H1 (cell line): ENCODE results near the gene SLC25A51. TPM values are rescaled to one million over a fixed set of nuclear protein-coding genes. Genes with fewer than 3 reads are reported as not detected.

Experiments used
- CHD7 ChIP-seq: fragments of 300-600 bp; sonication (generic); IDR thresholded peaks from 2 replicates; pipeline ENCODE4 v1.7.1; 2012; ENCODE audit warnings: low read length, moderate library complexity, mild to moderate bottlenecking, inconsistent platforms; ENCODE audit not compliant: insufficient replicate concordance
- CREB1 ChIP-seq: IDR thresholded peaks from 2 replicates; pipeline ENCODE4 v1.6.1; 2012; ENCODE audit warnings: inconsistent platforms
- FOSL1 ChIP-seq: IDR thresholded peaks from 2 replicates; pipeline ENCODE4 v1.6.1; 2011; ENCODE audit warnings: mild to moderate bottlenecking, low read depth, low read length, moderate library complexity; ENCODE audit not compliant: insufficient read depth
- JUND ChIP-seq: IDR thresholded peaks from 2 replicates; pipeline ENCODE4 v1.6.1; 2011; ENCODE audit warnings: mild to moderate bottlenecking, improper control_type of control experiment, low read length
- MAX ChIP-seq: IDR thresholded peaks from 2 replicates; pipeline ENCODE4 v1.6.1; 2012; ENCODE audit warnings: inconsistent platforms
- NRF1 ChIP-seq: IDR thresholded peaks from 2 replicates; pipeline ENCODE4 v1.6.1; 2011; ENCODE audit warnings: mild to moderate bottlenecking, low read depth, low read length, improper control_type of control experiment
- SIN3A ChIP-seq, 2 experiments: IDR thresholded peaks in 1 of 2; conservative IDR thresholded peaks in 1 of 2; 2 replicates each; pipeline ENCODE4 v1.6.1; 2011 to 2012; ENCODE audit warnings: low read length in 2 of 2, improper control_type of control experiment in 1 of 2, low read depth in 1 of 2, mild to moderate bottlenecking in 1 of 2
- SIRT6 ChIP-seq: IDR thresholded peaks from one replicate; pipeline ENCODE4 v1.7.1; 2012; ENCODE audit warnings: low read length, inconsistent platforms
- TCF12 ChIP-seq: IDR thresholded peaks from 2 replicates; pipeline ENCODE4 v1.6.1; 2011; ENCODE audit warnings: low read depth, mild to moderate bottlenecking, low read length
- TEAD4 ChIP-seq: IDR thresholded peaks from 2 replicates; pipeline ENCODE4 v1.6.1; 2012; ENCODE audit warnings: low read depth, low read length, inconsistent platforms, mixed read lengths
- YY1 ChIP-seq: IDR thresholded peaks from 2 replicates; pipeline ENCODE4 v1.6.1; 2011; ENCODE audit warnings: low read depth, mild to moderate bottlenecking, low read length
- polyA plus RNA-seq, 7 experiments: library from polyadenylated mRNA; depleted of rRNA in 3 of 7; stranded (reverse) in 5 of 7; unstranded in 2 of 7; fragments of >200 nt in 5 of 7; fragments of 200-250 nt in 2 of 7; gene quantifications; 1 replicate in 5 of 7; 2 replicates in 1 of 7; 4 replicates in 1 of 7; pipeline versions ENCODE4 v1.2.1 to v1.2.3, GENCODE V29; 2011 to 2013; ENCODE audit warnings: missing spikeins in 2 of 7, mixed read lengths in 2 of 7
- total RNA-seq: library from RNA; stranded (reverse); fragmentation: NEBNext Ultra II Directional; extraction: Animal tissue kit (Norgen Biotek cat#: 25700); gene quantifications from 2 replicates; pipeline ENCODE4 v1.2.1, GENCODE V29; 2021

Gene SLC25A51
- total and polyA plus RNA-seq, 2 of the 8 experiments (the other 6 are each of a cell fraction or from before 2014, with no cell fraction given): 8.0 to 14.5 TPM

DNA sequence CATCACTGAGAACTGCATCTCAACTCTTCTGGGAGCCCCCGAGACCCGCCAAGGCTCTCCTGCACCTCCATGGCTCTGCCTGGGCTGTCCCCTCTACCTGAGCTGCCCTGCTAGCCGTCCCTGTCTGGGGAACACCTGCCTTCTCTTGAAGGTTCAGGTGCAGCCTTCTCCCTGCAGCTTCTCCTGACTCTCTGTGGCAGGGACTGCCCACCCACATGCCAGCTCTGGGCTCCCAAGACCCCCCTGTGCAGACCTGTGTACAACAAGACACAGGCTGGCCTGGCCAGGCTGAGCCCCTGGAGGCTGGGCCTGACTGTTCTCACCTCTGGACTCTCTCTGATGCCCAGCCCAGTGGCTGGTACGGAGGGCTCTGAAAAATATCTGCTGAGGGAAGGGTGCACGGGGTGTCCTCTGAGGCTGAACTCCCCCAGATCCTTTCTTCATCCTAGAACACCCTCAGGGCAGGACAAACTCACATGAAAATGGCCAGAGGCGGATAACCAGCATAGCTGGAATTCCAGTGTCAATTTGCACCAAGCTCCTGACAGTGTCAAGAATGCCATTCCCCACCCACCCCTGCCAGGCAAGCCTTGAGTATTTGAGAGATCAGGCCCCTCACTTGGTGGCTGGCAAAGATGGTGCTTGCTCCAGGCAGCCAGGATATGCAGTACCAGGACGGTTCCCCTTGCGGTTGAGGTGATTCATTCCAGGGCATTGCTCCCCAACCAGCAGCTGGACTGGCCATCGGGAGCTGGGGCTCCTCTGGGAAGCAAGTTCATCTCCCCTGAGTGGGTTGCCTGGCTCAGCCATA lies 40.9 kb upstream of the SLC25A51 start (continued):
- TF ChIP-seq MAX (no peak), CREB1 (no peak), TEAD4 (peak; percentile 95), SIN3A (conservative IDR thresholded peaks at IDR 0.05 in 1 of 2, IDR thresholded peaks at IDR 0.05 in 1 of 2; ENCODE audit: low read depth in 1 of 2, low read length in 2 of 2) (peak; percentile 87 to 89), YY1 (peak; percentile 73; the same call in 1 of the 2 replicates), JUND (no peak), FOSL1 (no peak), NRF1 (no peak), TCF12 (no peak), SIRT6 (no peak), CHD7 (no peak)
